ENCODE measurements around the gene TGFB1.

Gene TGFB1

GRCh38 chr19:41330946-41331678, 22.6 kb downstream of the TGFB1 start:
- TF ChIP-seq CTCF (IDR thresholded peaks at IDR 0.05; ENCODE audit: borderline replicate concordance, insufficient read depth, low read depth, low read length), result no peak
- H3K4me3 ChIP-seq (ENCODE audit: low read depth, low read length), result no peak overlapping the region

DNA sequence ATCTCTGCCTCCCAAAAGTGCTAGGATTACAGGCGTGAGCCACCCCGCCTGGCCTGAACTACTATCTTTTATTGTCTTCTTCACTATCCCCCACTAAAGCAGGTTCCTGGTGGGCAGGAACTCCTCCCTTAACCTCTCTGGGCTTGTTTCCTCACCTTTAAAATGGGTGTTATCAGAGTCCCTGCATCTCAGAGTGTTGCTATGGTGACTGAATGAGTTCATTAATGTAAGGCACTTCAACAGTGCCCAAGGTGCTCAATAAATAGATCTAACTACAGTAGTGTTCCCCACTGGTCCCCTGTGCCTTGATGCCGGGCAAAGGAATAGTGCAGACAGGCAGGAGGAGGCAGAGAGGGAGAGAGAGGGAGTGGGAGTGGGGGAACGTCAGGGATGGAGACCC, 23.2 kb downstream of the TGFB1 start:
- no peak overlapping the region for H3K4me3 ChIP-seq (ENCODE audit: low read depth, low read length)
- no peak for TF ChIP-seq CTCF (IDR thresholded peaks at IDR 0.05; ENCODE audit: borderline replicate concordance, insufficient read depth, low read depth, low read length)

GRCh38 chr19:41328842-41329225, 24.9 kb downstream of the TGFB1 start:
- H3K4me3 ChIP-seq (ENCODE audit: low read depth, low read length), result no peak overlapping the region
- no peak for TF ChIP-seq CTCF (IDR thresholded peaks at IDR 0.05; ENCODE audit: borderline replicate concordance, insufficient read depth, low read depth, low read length)

- no peak for TF ChIP-seq CTCF (IDR thresholded peaks at IDR 0.05; ENCODE audit: borderline replicate concordance, insufficient read depth, low read depth, low read length)
- H3K4me3 ChIP-seq (ENCODE audit: low read depth, low read length), result peak overlapping the region; percentile 47
These were observed 25.4 kb downstream of the TGFB1 start for GRCh38 chr19:41328157-41328841.

DNA sequence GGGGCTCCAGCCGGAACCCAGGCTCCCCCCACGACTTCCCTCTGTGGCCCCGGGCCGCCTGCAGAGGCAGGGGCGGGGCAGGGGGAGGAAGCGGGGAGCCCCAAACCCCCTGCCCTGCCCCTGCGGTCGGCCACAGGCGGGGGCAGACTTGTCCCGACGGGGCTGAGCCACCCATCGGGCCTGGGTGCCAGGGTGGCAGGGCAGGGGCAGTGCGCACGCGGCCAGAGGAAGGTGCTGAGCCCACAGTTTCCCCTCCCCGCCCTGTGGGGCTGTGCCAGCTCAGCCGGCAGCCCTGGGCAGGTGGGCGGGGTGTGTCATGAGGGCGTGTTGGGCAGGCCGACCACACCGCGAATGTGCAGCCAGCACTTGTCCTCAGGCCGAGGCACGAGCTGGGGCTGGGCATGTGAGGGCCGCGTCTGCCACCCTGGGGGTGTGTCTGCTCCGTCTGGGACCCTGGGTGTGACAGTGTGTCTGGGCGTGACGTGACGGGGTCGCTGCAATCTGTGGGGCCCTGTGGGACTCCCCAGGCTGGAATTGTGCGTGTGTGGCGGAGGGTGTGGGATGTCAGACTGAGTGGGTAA, 26.1 kb downstream of the TGFB1 start:
- H3K4me3 ChIP-seq (ENCODE audit: low read depth, low read length), result peak overlapping the region; percentile 47
- TF ChIP-seq CTCF (IDR thresholded peaks at IDR 0.05; ENCODE audit: borderline replicate concordance, insufficient read depth, low read depth, low read length), result no peak

DNA sequence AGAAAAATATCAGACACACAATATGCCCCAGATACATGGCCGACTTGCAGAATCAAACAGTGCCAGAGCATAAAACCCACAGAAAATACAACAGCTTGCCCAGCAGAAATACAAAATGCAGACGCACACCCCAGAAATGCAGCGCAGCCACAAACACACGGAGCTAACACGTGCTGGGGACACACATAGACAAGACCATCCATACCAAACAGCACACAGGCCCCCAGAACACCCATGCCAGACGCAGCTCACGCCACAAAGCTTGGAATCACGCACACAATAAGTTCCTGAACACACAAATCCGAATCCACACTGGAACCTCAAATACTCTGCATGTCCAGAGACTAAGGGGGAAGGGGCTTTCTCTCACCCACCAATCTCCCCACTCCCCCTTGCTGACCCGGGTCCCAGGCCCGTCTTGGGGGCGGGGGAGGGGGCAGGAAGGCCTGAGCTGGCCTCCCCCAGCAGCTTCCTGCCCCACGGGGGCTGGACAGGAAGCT, 26.6 kb downstream of the TGFB1 start:
- no peak for TF ChIP-seq CTCF (IDR thresholded peaks at IDR 0.05; ENCODE audit: borderline replicate concordance, insufficient read depth, low read depth, low read length)
- H3K4me3 ChIP-seq (ENCODE audit: low read depth, low read length), result peak overlapping the region; percentile 47

Measured in GM12875 (cell line).